Prostate gland (tissue), 2 donors: ENCODE results near the gene ZNF324. TPM values are rescaled to one million over a fixed set of nuclear protein-coding genes. Genes with fewer than 3 reads are reported as not detected.
"Not testable (repeated sequence)": the region's sequence is repeated elsewhere in the genome, so short reads cannot be mapped to it uniquely, and the experiment has no call there.

Experiments used
- DNase-seq: peaks from one replicate; pipeline ENCODE4 v3.0.0-alpha.2; 2019; ENCODE audit warnings: low spot score
- H3K27ac ChIP-seq, 2 donors: fragments of 200-600 bp; sonication (generic); 2 replicates each; pipeline ENCODE4 v1.5.1; 2017 to 2019
- H3K27me3 ChIP-seq: fragments of 200-600 bp; sonication (generic); replicated peaks from 2 replicates; pipeline ENCODE4 v1.5.1; 2019; ENCODE audit not compliant: insufficient read depth
- H3K36me3 ChIP-seq, 2 donors: fragments of 200-600 bp; sonication (generic); 1 replicate in 1 of 2; 2 replicates in 1 of 2; pipeline versions ENCODE4 v1.5.1 to v1.8.1; 2017 to 2019
- H3K4me1 ChIP-seq: fragments of 200-600 bp; sonication (generic); replicated peaks from 2 replicates; pipeline ENCODE4 v1.5.1; 2019
- H3K4me3 ChIP-seq, 2 donors: fragments of 200-600 bp; sonication (generic); 2 replicates each; pipeline ENCODE4 v1.5.1; 2017 to 2019
- H3K9me3 ChIP-seq: fragments of 200-600 bp; sonication (generic); 2 replicates; pipeline ENCODE4 v1.5.1; 2017
- CTCF ChIP-seq, 4 experiments: fragments of 200-600 bp in 2 of 4; fragments of 450-650 bp in 2 of 4; sonication (generic) in 2 of 4; IDR thresholded peaks; 1 replicate in 3 of 4; 2 replicates in 1 of 4; pipeline ENCODE4 v1.5.1; 2016 to 2019; ENCODE audit warnings: antibody characterized with exemption in 4 of 4, mild to moderate bottlenecking in 2 of 4, moderate library complexity in 2 of 4
- POLR2A ChIP-seq: fragments of 450-650 bp; IDR thresholded peaks from one replicate; pipeline ENCODE4 v1.6.1; 2016; ENCODE audit warnings: antibody characterized with exemption, mild to moderate bottlenecking
- POLR2AphosphoS5 ChIP-seq: sonication (generic); formaldehyde crosslinking; IDR thresholded peaks from one replicate; pipeline ENCODE4 v1.6.1; 2017; ENCODE audit warnings: antibody characterized with exemption
- WGBS: methylation state at CpG from one replicate; pipeline ENCODE4 v1.1.5; 2018; 5-methylcytosine and 5-hydroxymethylcytosine counted together
- intact Hi-C: fragments of 100-400 bp; cut with DNase I; formaldehyde crosslinking; loops from one replicate; pipeline ENCODE4 v1.14.2; 2022
- total RNA-seq, 2 donors: library from RNA; depleted of rRNA; stranded (reverse); fragments of >200 nt; gene quantifications; one replicate each; pipeline ENCODE4 v1.1.0, GENCODE V29; 2016

Gene ZNF324
- total RNA-seq, 2 donors from 2014 or later, result 22.9 to 27.1 TPM

DNA sequence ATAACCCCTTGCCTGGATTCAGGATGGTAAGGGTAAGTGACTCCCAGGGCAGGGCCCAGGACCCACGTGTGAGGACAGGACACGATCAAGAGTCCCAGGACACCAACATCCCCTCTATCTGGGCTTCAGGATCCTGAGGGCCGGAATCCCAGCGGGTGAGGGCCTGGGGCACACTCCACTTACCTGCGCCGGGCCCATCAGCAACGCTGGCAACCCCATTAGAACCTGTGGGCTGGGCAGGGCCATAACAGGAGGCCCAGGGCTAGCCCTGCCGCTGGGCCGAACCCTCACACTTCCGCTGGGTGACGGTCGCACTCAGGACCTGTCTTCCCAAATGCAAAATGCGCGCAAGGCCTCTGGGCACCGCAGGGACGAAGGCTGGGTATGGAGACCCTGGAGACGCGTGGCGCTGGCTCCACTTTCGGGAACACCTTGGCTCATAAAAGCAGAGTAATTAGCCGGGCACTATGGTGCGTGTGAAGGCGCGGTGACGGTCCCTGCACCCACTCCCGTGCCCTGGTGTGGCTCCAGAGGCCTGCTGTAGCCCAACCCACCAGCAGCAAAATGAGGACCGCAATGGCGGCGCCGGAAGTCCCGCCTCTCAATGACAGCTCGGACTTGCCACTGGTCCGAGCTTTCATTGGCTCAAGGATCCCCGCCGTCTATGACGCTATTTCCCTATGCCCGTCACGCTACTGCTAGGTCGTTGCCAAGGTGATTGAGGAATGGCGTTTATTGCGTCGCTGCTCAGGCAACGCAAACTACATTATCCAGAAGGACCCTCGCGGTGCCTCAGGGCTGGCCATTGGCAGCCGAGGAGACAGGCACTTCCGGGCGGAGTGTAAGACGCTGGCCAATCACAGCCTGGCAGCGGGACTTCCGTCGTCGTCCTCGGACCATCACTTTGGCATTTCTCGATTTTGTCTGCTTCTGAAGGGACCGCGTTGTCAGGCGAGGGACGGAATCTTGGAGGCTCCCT is 27.0 kb upstream of the ZNF324 start, which contains the start of gene ZNF132:
TSS of gene ZNF132 (minus strand) at position 578 of the 979 bp plus-strand sequence. CDS start at position 246, 332 bp downstream.
- no peaks in the 10 kb centered on the region for H3K9me3 ChIP-seq
- intact Hi-C loops, result loop anchor here (2.0 kb wide), 1 partner anchor 31 kb away; the partner anchor contains the start of gene ZNF584
- WGBS, result 5% methylated on average over 59 of the region's 59 CpGs
- H3K36me3 ChIP-seq, result peaks cover 3 to 14% of the 10 kb centered on the region in 2 donors
- H3K4me3 ChIP-seq, result peak within 1 kb of the TSS; percentile 52 to 77
- H3K4me1 ChIP-seq, result no peaks in the 10 kb centered on the region
- peak; percentile 99 for DNase-seq
- peak within 1 kb of the TSS; percentile 53 to 57 for H3K27ac ChIP-seq
- no peaks in the 10 kb centered on the region for H3K27me3 ChIP-seq
- TF ChIP-seq POLR2AphosphoS5 (peak; percentile 99), POLR2A (no peak), CTCF (IDR thresholded peaks at IDR 0.05) (no peak)

- DNase-seq, result no peak
- intact Hi-C loops, result loop anchor here (2.0 kb wide), 1 partner anchor 32 kb away; the partner anchor contains the start of gene ZNF584
- Histone ChIP-seq H3K27ac (peak overlapping the region; percentile 53 to 57), H3K4me1 (no peaks in the 10 kb centered on the region), H3K4me3 (peak overlapping the region; percentile 52 to 77), H3K9me3 (no peaks in the 10 kb centered on the region), H3K27me3 (no peaks in the 10 kb centered on the region), H3K36me3 (peaks cover 0 to 7% of the 10 kb centered on the region in 2 donors)
- WGBS, result 8% methylated on average over 30 of the region's 31 CpGs
- TF ChIP-seq POLR2A (no peak), CTCF (IDR thresholded peaks at IDR 0.05) (no peak), POLR2AphosphoS5 (no peak)
Measured at GRCh38 chr19:58440556-58440955, 26.3 kb upstream of the ZNF324 start.

- H3K4me1 ChIP-seq, H3K4me3 ChIP-seq, H3K36me3 ChIP-seq, DNase-seq, H3K27me3 ChIP-seq, H3K9me3 ChIP-seq, H3K27ac ChIP-seq, intact Hi-C loops: not testable (repeated sequence)
- WGBS, result 88% methylated on average over 7 of the region's 7 CpGs
Measured at GRCh38 chr19:58442986-58443385, 23.9 kb upstream of the ZNF324 start.

DNA sequence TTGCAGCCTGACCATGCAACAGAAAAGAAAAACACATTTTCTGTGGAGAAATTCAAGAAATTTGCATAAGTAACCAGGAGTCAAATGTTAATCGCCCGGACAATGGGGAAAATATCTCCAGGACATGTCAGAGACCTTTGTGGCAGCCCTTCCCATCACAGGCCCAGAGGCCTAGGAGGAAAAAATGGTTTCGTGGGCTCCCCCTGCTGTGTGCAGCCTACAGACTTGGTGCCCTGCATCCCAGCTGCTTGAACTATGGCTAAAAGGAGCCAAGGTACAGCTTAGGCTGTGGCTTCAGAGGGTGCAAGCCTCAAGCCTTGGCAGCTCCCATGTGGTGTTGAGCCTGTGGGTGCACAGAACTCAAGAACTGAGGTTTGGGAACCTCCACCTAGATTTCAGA is 18.0 kb upstream of the ZNF324 start:
- DNase-seq, H3K4me3 ChIP-seq, H3K27me3 ChIP-seq, H3K4me1 ChIP-seq, H3K36me3 ChIP-seq, H3K9me3 ChIP-seq, intact Hi-C loops, H3K27ac ChIP-seq: not testable (repeated sequence)
- WGBS, result 65% methylated on average over 3 of the region's 3 CpGs

GRCh38 chr19:58449980-58450379 is 16.9 kb upstream of the ZNF324 start:
- H3K9me3 ChIP-seq, H3K4me1 ChIP-seq, H3K36me3 ChIP-seq, DNase-seq, H3K27me3 ChIP-seq, H3K27ac ChIP-seq, intact Hi-C loops, H3K4me3 ChIP-seq: not testable (repeated sequence)
- WGBS, result 65% methylated on average over 5 of the region's 5 CpGs

DNA sequence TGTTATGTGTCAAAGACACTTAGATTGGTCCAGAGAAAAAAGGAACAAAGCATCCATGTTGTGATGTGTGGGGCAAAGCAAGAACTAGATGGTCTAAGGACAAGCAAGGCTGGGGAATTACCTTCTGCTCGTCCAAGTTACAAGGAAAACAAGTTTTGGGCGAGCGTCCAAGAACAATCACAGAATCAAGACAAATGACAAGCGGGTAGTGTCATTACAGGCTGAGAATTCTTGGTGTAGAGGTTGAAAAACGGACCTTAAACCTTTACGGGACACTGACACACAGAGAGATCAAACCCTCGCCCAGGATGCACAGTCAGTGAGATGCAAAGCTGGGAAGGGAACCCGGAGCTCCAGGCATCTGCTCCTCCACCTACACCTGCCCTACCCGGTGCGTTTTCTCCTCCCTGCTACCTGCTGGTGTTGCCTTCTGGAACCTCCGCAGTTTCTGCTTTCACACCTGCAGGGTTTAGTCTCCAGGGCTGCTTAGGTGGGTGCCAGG is 16.0 kb upstream of the ZNF324 start:
- peak; percentile 59 for DNase-seq
- no peaks in the 10 kb centered on the region for H3K36me3 ChIP-seq
- H3K4me1 ChIP-seq, result no peaks in the 10 kb centered on the region
- intact Hi-C loops, result no loop called here
- 5% methylated on average over 11 of the region's 11 CpGs for WGBS
- H3K4me3 ChIP-seq, result peak overlapping the region; percentile 87 to 91
- H3K27me3 ChIP-seq, result no peaks in the 10 kb centered on the region
- no peak for TF ChIP-seq CTCF (IDR thresholded peaks at IDR 0.05)
- no peak for TF ChIP-seq POLR2A
- TF ChIP-seq POLR2AphosphoS5, result no peak
- H3K9me3 ChIP-seq, result no peaks in the 10 kb centered on the region
- peak overlapping the region; percentile 66 to 74 for H3K27ac ChIP-seq
